ENCODE results near the gene SMOC1. TPM values are rescaled to one million over a fixed set of nuclear protein-coding genes. Genes with fewer than 3 reads are reported as not detected.

SMOC1 gene
- total RNA-seq, 1 donor from 2014 or later, result 0.38 TPM

- H3K27ac Mint-ChIP-seq (ENCODE audit: unreplicated experiment), result no peak overlapping the region
- TF ChIP-seq CTCF (IDR thresholded peaks at IDR 0.05; ENCODE audit: unreplicated experiment), result no peak
- H3K27me3 Mint-ChIP-seq (ENCODE audit: unreplicated experiment), result peaks cover 2% of the 10 kb centered on the region
- no peaks in the 10 kb centered on the region for H3K4me1 Mint-ChIP-seq (ENCODE audit: unreplicated experiment)
- H3K9me3 Mint-ChIP-seq (ENCODE audit: unreplicated experiment), result no peaks in the 10 kb centered on the region
- H3K36me3 Mint-ChIP-seq (ENCODE audit: low read depth, unreplicated experiment), result no peaks in the 10 kb centered on the region
- DNase-seq (ENCODE audit: low spot score), result no peak
- no peak overlapping the region for H3K4me3 Mint-ChIP-seq (ENCODE audit: unreplicated experiment)
Measured at GRCh38 chr14:69919815-69920214, 40.6 kb downstream of the SMOC1 start.

- Mint-ChIP-seq H3K27ac (ENCODE audit: unreplicated experiment) (no peak overlapping the region), H3K4me1 (ENCODE audit: unreplicated experiment) (no peaks in the 10 kb centered on the region), H3K4me3 (ENCODE audit: unreplicated experiment) (no peak overlapping the region), H3K27me3 (ENCODE audit: unreplicated experiment) (peaks cover 2% of the 10 kb centered on the region), H3K36me3 (ENCODE audit: low read depth, unreplicated experiment) (no peaks in the 10 kb centered on the region), H3K9me3 (ENCODE audit: unreplicated experiment) (no peaks in the 10 kb centered on the region)
- no peak for TF ChIP-seq CTCF (IDR thresholded peaks at IDR 0.05; ENCODE audit: unreplicated experiment)
- no peak for DNase-seq (ENCODE audit: low spot score)
Measured at GRCh38 chr14:69921052-69921451, 41.8 kb downstream of the SMOC1 start.

- DNase-seq (ENCODE audit: low spot score), result no peak
- no peak overlapping the region for H3K4me3 Mint-ChIP-seq (ENCODE audit: unreplicated experiment)
- no peaks in the 10 kb centered on the region for H3K9me3 Mint-ChIP-seq (ENCODE audit: unreplicated experiment)
- H3K27ac Mint-ChIP-seq (ENCODE audit: unreplicated experiment), result no peak overlapping the region
- no peaks in the 10 kb centered on the region for H3K36me3 Mint-ChIP-seq (ENCODE audit: low read depth, unreplicated experiment)
- H3K27me3 Mint-ChIP-seq (ENCODE audit: unreplicated experiment), result peaks cover 3% of the 10 kb centered on the region
- no peaks in the 10 kb centered on the region for H3K4me1 Mint-ChIP-seq (ENCODE audit: unreplicated experiment)
- no peak for TF ChIP-seq CTCF (IDR thresholded peaks at IDR 0.05; ENCODE audit: unreplicated experiment)
Measured at GRCh38 chr14:69922198-69922597, 43.0 kb downstream of the SMOC1 start.

- Mint-ChIP-seq H3K4me3 (ENCODE audit: unreplicated experiment) (no peak overlapping the region), H3K9me3 (ENCODE audit: unreplicated experiment) (no peaks in the 10 kb centered on the region), H3K27ac (ENCODE audit: unreplicated experiment) (no peak overlapping the region), H3K36me3 (ENCODE audit: low read depth, unreplicated experiment) (no peaks in the 10 kb centered on the region), H3K4me1 (ENCODE audit: unreplicated experiment) (no peaks in the 10 kb centered on the region), H3K27me3 (ENCODE audit: unreplicated experiment) (peaks cover 3% of the 10 kb centered on the region)
- no peak for TF ChIP-seq CTCF (IDR thresholded peaks at IDR 0.05; ENCODE audit: unreplicated experiment)
- no peak for DNase-seq (ENCODE audit: low spot score)
Measured at GRCh38 chr14:69924201-69924600, 45.0 kb downstream of the SMOC1 start.

- no peak for DNase-seq (ENCODE audit: low spot score)
- H3K4me3 Mint-ChIP-seq (ENCODE audit: unreplicated experiment), result no peak overlapping the region
- H3K36me3 Mint-ChIP-seq (ENCODE audit: low read depth, unreplicated experiment), result no peaks in the 10 kb centered on the region
- H3K9me3 Mint-ChIP-seq (ENCODE audit: unreplicated experiment), result no peaks in the 10 kb centered on the region
- no peak for TF ChIP-seq CTCF (IDR thresholded peaks at IDR 0.05; ENCODE audit: unreplicated experiment)
- H3K27me3 Mint-ChIP-seq (ENCODE audit: unreplicated experiment), result peaks cover 3% of the 10 kb centered on the region
- H3K4me1 Mint-ChIP-seq (ENCODE audit: unreplicated experiment), result no peaks in the 10 kb centered on the region
- H3K27ac Mint-ChIP-seq (ENCODE audit: unreplicated experiment), result no peak overlapping the region
Measured at GRCh38 chr14:69928111-69928523, 48.9 kb downstream of the SMOC1 start.
